GM19351 (cell line): ENCODE measurements around the gene NHERF2.
"Not testable (repeated sequence)": the region's sequence is repeated elsewhere in the genome, so short reads cannot be mapped to it uniquely, and the experiment has no call there.

Experiments
- ATAC-seq: cut with Tn5 transposase; IDR thresholded peaks from one replicate; pipeline ENCODE4 v1.9.1; 2021; ENCODE audit warnings: mild to moderate bottlenecking, moderate library complexity; ENCODE audit not compliant: unreplicated experiment

The NHERF2 gene

GRCh38 chr16:2004795-2005517, 21.7 kb upstream of the NHERF2 start:
- ATAC-seq = no peak

- ATAC-seq = no peak
Measured at GRCh38 chr16:2005646-2006045, 21.1 kb upstream of the NHERF2 start.

GRCh38 chr16:2006317-2006716, 20.4 kb upstream of the NHERF2 start:
- ATAC-seq = no peak

GRCh38 chr16:2007081-2007836, 19.4 kb upstream of the NHERF2 start:
- ATAC-seq = no peak

- no peak for ATAC-seq
Measured at GRCh38 chr16:2008009-2008526, 18.6 kb upstream of the NHERF2 start.

GRCh38 chr16:2008631-2009163, 18.0 kb upstream of the NHERF2 start:
- no peak for ATAC-seq

- ATAC-seq = peak; percentile 35
Measured at GRCh38 chr16:2009164-2009711, 17.5 kb upstream of the NHERF2 start.

GRCh38 chr16:2009791-2010510, 16.8 kb upstream of the NHERF2 start, which contains the start of gene ZNF598:
Gene ZNF598 (minus strand): TSS chr16:2009821.
- peak; percentile 89 for ATAC-seq

- not testable (repeated sequence) for ATAC-seq
Measured at GRCh38 chr16:2011726-2012125, 15.0 kb upstream of the NHERF2 start.

- no peak for ATAC-seq
Measured at GRCh38 chr16:2013527-2013926, 13.2 kb upstream of the NHERF2 start.

- ATAC-seq = no peak
Measured at GRCh38 chr16:2015117-2015946, 11.4 kb upstream of the NHERF2 start.

- no peak for ATAC-seq
Measured at GRCh38 chr16:2015947-2016208, 10.8 kb upstream of the NHERF2 start.

GRCh38 chr16:2016407-2016922, 10.2 kb upstream of the NHERF2 start:
- no peak for ATAC-seq

GRCh38 chr16:2019518-2019920, 7.2 kb upstream of the NHERF2 start, which contains the start of gene NPW:
Gene NPW (plus strand): TSS chr16:2019785.
- ATAC-seq = no peak

GRCh38 chr16:2019921-2020831, 6.5 kb upstream of the NHERF2 start:
- no peak for ATAC-seq

GRCh38 chr16:2022723-2023091, 4.0 kb upstream of the NHERF2 start:
- peak; percentile 22 for ATAC-seq

- peak; percentile 61 for ATAC-seq
Measured at GRCh38 chr16:2023092-2024031, 3.3 kb upstream of the NHERF2 start.

GRCh38 chr16:2024032-2024420, 2.7 kb upstream of the NHERF2 start:
- no peak for ATAC-seq
